KOPT-K1 (cell line): ENCODE measurements around the gene GUCA2A.

Experiments
- H3K27ac ChIP-seq: fragments of 200-600 bp; sonication (generic); 2 replicates; pipeline ENCODE4 v1.5.1; 2016; ENCODE audit warnings: antibody characterized with exemption, mild to moderate bottlenecking, low read depth, low read length; ENCODE audit not compliant: poor library complexity, severe bottlenecking
- H3K36me3 ChIP-seq: fragments of 200-600 bp; sonication (generic); 2 replicates; pipeline ENCODE4 v1.5.1; 2017; ENCODE audit warnings: antibody characterized with exemption, mild to moderate bottlenecking, low read length, moderate library complexity; ENCODE audit not compliant: insufficient read depth
- H3K9me3 ChIP-seq: fragments of 200-600 bp; sonication (generic); 2 replicates; pipeline ENCODE4 v1.5.1; 2017; ENCODE audit warnings: antibody characterized with exemption, low read length, mild to moderate bottlenecking; ENCODE audit not compliant: insufficient read depth, poor library complexity, severe bottlenecking

The GUCA2A gene

GRCh38 chr1:42136466-42136865, 28.1 kb downstream of the GUCA2A start:
- no peaks in the 10 kb centered on the region for H3K36me3 ChIP-seq
- no peak overlapping the region for H3K27ac ChIP-seq
- H3K9me3 ChIP-seq: no peaks in the 10 kb centered on the region

- H3K27ac ChIP-seq: no peak overlapping the region
- no peaks in the 10 kb centered on the region for H3K36me3 ChIP-seq
- no peaks in the 10 kb centered on the region for H3K9me3 ChIP-seq
Measured at GRCh38 chr1:42135426-42135825, 29.1 kb downstream of the GUCA2A start.

GRCh38 chr1:42133809-42134526, 30.6 kb downstream of the GUCA2A start:
- H3K9me3 ChIP-seq: no peaks in the 10 kb centered on the region
- no peak overlapping the region for H3K27ac ChIP-seq
- no peaks in the 10 kb centered on the region for H3K36me3 ChIP-seq

GRCh38 chr1:42133390-42133789, 31.2 kb downstream of the GUCA2A start:
- no peak overlapping the region for H3K27ac ChIP-seq
- no peaks in the 10 kb centered on the region for H3K9me3 ChIP-seq
- H3K36me3 ChIP-seq: no peaks in the 10 kb centered on the region

GRCh38 chr1:42130061-42130660, 34.4 kb downstream of the GUCA2A start:
- Histone ChIP-seq H3K27ac (no peak overlapping the region), H3K36me3 (no peaks in the 10 kb centered on the region), H3K9me3 (no peaks in the 10 kb centered on the region)

GRCh38 chr1:42128964-42129363, 35.6 kb downstream of the GUCA2A start:
- Histone ChIP-seq H3K9me3 (no peaks in the 10 kb centered on the region), H3K36me3 (no peaks in the 10 kb centered on the region), H3K27ac (no peak overlapping the region)

GRCh38 chr1:42128499-42128898, 36.0 kb downstream of the GUCA2A start:
- no peak overlapping the region for H3K27ac ChIP-seq
- H3K36me3 ChIP-seq: no peaks in the 10 kb centered on the region
- no peaks in the 10 kb centered on the region for H3K9me3 ChIP-seq

- no peaks in the 10 kb centered on the region for H3K9me3 ChIP-seq
- H3K27ac ChIP-seq: no peak overlapping the region
- no peaks in the 10 kb centered on the region for H3K36me3 ChIP-seq
Measured at GRCh38 chr1:42127767-42128166, 36.8 kb downstream of the GUCA2A start.

GRCh38 chr1:42125552-42125951, 39.0 kb downstream of the GUCA2A start:
- Histone ChIP-seq H3K36me3 (no peaks in the 10 kb centered on the region), H3K27ac (no peak overlapping the region), H3K9me3 (no peaks in the 10 kb centered on the region)

- Histone ChIP-seq H3K36me3 (no peaks in the 10 kb centered on the region), H3K9me3 (no peaks in the 10 kb centered on the region), H3K27ac (no peak overlapping the region)
Measured at GRCh38 chr1:42122408-42122807, 42.1 kb downstream of the GUCA2A start.

- H3K27ac ChIP-seq: no peak overlapping the region
- no peaks in the 10 kb centered on the region for H3K9me3 ChIP-seq
- no peaks in the 10 kb centered on the region for H3K36me3 ChIP-seq
Measured at GRCh38 chr1:42118125-42118524, 46.4 kb downstream of the GUCA2A start.

- Histone ChIP-seq H3K9me3 (no peaks in the 10 kb centered on the region), H3K36me3 (no peaks in the 10 kb centered on the region), H3K27ac (no peak overlapping the region)
Measured at GRCh38 chr1:42117214-42117613, 47.3 kb downstream of the GUCA2A start.

- Histone ChIP-seq H3K27ac (no peak overlapping the region), H3K36me3 (no peaks in the 10 kb centered on the region)
Measured at GRCh38 chr1:42114229-42114628, 50.3 kb downstream of the GUCA2A start.

More at GRCh38 chr1:42114229-42114628, 50.3 kb downstream of the GUCA2A start:
- H3K9me3 ChIP-seq: no peaks in the 10 kb centered on the region
